ENCODE results near the gene HDAC4. TPM values are rescaled to one million over a fixed set of nuclear protein-coding genes. Genes with fewer than 3 reads are reported as not detected.
A peak's percentile ranks its signal among the peaks of the same experiment; 100 is the strongest.

Gene HDAC4
- total and polyA plus RNA-seq, 2 of the 8 experiments (the other 6 are each of a cell fraction or from before 2014, with no cell fraction given): 15.4 to 31.5 TPM

- Histone ChIP-seq H3K27ac (ENCODE audit: low read depth, low read length) (no peak overlapping the region), H3K9ac (replicated peaks in 1 of 4; ENCODE audit: extremely low read depth in 1 of 4, low read depth in 3 of 4, low read length in 3 of 4) (no peak overlapping the region), H2AFZ (ENCODE audit: low read length) (no peak overlapping the region), H2BK12ac (ENCODE audit: low read depth, low read length) (no peak overlapping the region), H3K4me1 (replicated peaks in 1 of 4; ENCODE audit: control insufficient read depth in 3 of 4, insufficient read depth in 4 of 4, low read length in 3 of 4) (peaks cover 0 to 5% (median 0%) of the 10 kb centered on the region in 4 experiments; a peak in 2 of 7 replicates), H4K91ac (replicated peaks; ENCODE audit: insufficient read length, low read length) (no peak overlapping the region), H4K5ac (ENCODE audit: insufficient read length, low read depth, low read length) (no peak overlapping the region), H4K8ac (ENCODE audit: extremely low read depth, insufficient read depth, low read length) (no peak overlapping the region), H2BK15ac (ENCODE audit: low read length) (0 out of 2 replicates have a peak overlapping the region, but pooled peaks have one; percentile 16), H3K27me3 (replicated peaks in 1 of 4; ENCODE audit: control insufficient read depth in 3 of 4, extremely low read depth in 1 of 4, insufficient read depth in 3 of 4, low read length in 3 of 4) (no peaks in the 10 kb centered on the region), H3K36me3 (ENCODE audit: control insufficient read depth in 2 of 4, insufficient read depth in 4 of 4, low read length in 3 of 4) (no peaks in the 10 kb centered on the region), H3K4ac (replicated peaks; ENCODE audit: insufficient read length, low read depth, low read length) (no peak overlapping the region), H3K4me2 (ENCODE audit: insufficient read depth in 1 of 2, low read depth in 2 of 2, low read length in 2 of 2) (no peak overlapping the region), H2BK5ac (ENCODE audit: low read depth, low read length) (peak overlapping the region; percentile 35; the same call in 1 of the 2 replicates), H3K9me3 (ENCODE audit: insufficient read depth in 2 of 2, low read depth in 1 of 2, low read length in 1 of 2) (no peaks in the 10 kb centered on the region), H3K56ac (replicated peaks; ENCODE audit: insufficient read length, low read depth, low read length) (no peak overlapping the region), H3K79me1 (ENCODE audit: low read depth, low read length) (peaks cover 15% of the 10 kb centered on the region), H3K79me2 (ENCODE audit: control insufficient read depth in 1 of 2, insufficient read depth in 2 of 2, low read length in 2 of 2) (peaks cover 3 to 65% of the 10 kb centered on the region in 2 experiments; a peak in 3 of 4 replicates), H3K18ac (ENCODE audit: extremely low read depth, low read length) (no peak overlapping the region; the same call in 1 of the 2 replicates), H2AK5ac (ENCODE audit: low read depth, low read length) (peak overlapping the region; percentile 65; the same call in 1 of the 2 replicates), H3K4me3 (ENCODE audit: extremely low read depth in 1 of 4, insufficient read depth in 2 of 4, low read depth in 3 of 4, low read length in 4 of 4) (no peak overlapping the region), H2BK120ac (replicated peaks; ENCODE audit: low read depth, low read length) (no peak overlapping the region), H3K23ac (ENCODE audit: insufficient read length) (no peak overlapping the region), H4K20me1 (replicated peaks in 1 of 2; ENCODE audit: control insufficient read depth in 1 of 2, insufficient read depth in 2 of 2, low read length in 2 of 2) (peaks cover 4 to 8% of the 10 kb centered on the region in 2 experiments), H3K23me2 (ENCODE audit: low read depth, low read length) (0 out of 2 replicates have a peak, but pooled peaks cover 5% of the 10 kb centered on the region), H2BK20ac (ENCODE audit: low read length) (no peak overlapping the region), H3K14ac (ENCODE audit: insufficient read length) (no peak overlapping the region)
- CTCF ChIA-PET (ENCODE audit: partially characterized antibody): interaction anchor here (0.9 to 1.9 kb wide), 7 partner anchors 8 to 139 kb away, joined by 3 to 6 read pairs (median 4); no protein-coding TSS in a partner anchor
- TF ChIP-seq CTBP2 (IDR thresholded peaks at IDR 0.05; ENCODE audit: borderline replicate concordance, insufficient read depth, insufficient read length, low read length): no peak
- TF ChIP-seq POLR2A (IDR thresholded peaks at IDR 0.05; ENCODE audit: control extremely low read depth in 1 of 2, low read depth in 2 of 2, low read length in 2 of 2): no peak
- no peak for TF ChIP-seq RFX5 (IDR thresholded peaks at IDR 0.05; ENCODE audit: borderline replicate concordance, low read depth, low read length)
- TF ChIP-seq KDM4A (IDR thresholded peaks at IDR 0.05; ENCODE audit: low read depth, low read length, severe bottlenecking): no peak
- no peak for TF ChIP-seq SP4 (IDR thresholded peaks at IDR 0.05; ENCODE audit: low read length)
- TF ChIP-seq RBBP5 (IDR thresholded peaks at IDR 0.05; ENCODE audit: borderline replicate concordance, low read depth, low read length): no peak
- TF ChIP-seq KDM1A (IDR thresholded peaks at IDR 0.05; ENCODE audit: borderline replicate concordance, low read length): no peak
- TF ChIP-seq SP2 (IDR thresholded peaks at IDR 0.05; ENCODE audit: low read length): no peak
- POLR2A ChIA-PET (ENCODE audit: partially characterized antibody): no interaction called here
- WGBS, 2 experiments (ENCODE audit: extremely low coverage in 1 of 2, insufficient coverage in 1 of 2, insufficient read length in 1 of 2, insufficient replicate concordance in 2 of 2, low coverage in 1 of 2, low lambda C conversion rate in 2 of 2, missing lambda C conversion rate in 1 of 2): 94% methylated on average over 9 of the region's 9 CpGs; no CpG with 5 or more reads in 1 of the 2 experiments
- no peak for FAIRE-seq
- DNase-seq (ENCODE audit: low read depth in 1 of 2, low spot score in 2 of 2): no peak
Observed at GRCh38 chr2:239282448-239283287, 118.2 kb downstream of the HDAC4 start.

Measured in H1 (cell line).